ENCODE results near the gene SLC13A5.
"Not testable (repeated sequence)": the region's sequence is repeated elsewhere in the genome, so short reads cannot be mapped to it uniquely, and the experiment has no call there.

Gene SLC13A5

GRCh38 chr17:6713130-6713917 is at the start of gene SLC13A5:
Gene SLC13A5 (minus strand): TSS chr17:6713369. CDS start chr17:6713333, 36 bp downstream.
- no peak for DNase-seq

- DNase-seq = no peak
These were observed 48.6 kb upstream of the SLC13A5 start for GRCh38 chr17:6761779-6762178.

GRCh38 chr17:6757747-6758146 is 44.6 kb upstream of the SLC13A5 start:
- DNase-seq = no peak

GRCh38 chr17:6756425-6757031 is 43.4 kb upstream of the SLC13A5 start:
- DNase-seq = no peak

- DNase-seq = no peak
These were observed 42.6 kb upstream of the SLC13A5 start, which contains the start of gene XAF1 for GRCh38 chr17:6755731-6756184. Gene XAF1 (plus strand): TSS chr17:6756046. CDS start chr17:6756079, 33 bp downstream.

- DNase-seq = no peak
These were observed 42.1 kb upstream of the SLC13A5 start for GRCh38 chr17:6755281-6755680.

GRCh38 chr17:6753546-6753945 is 40.4 kb upstream of the SLC13A5 start:
- no peak for DNase-seq

- DNase-seq = no peak
These were observed 39.9 kb upstream of the SLC13A5 start for GRCh38 chr17:6753006-6753445.

- DNase-seq = no peak
These were observed 39.1 kb upstream of the SLC13A5 start for GRCh38 chr17:6752068-6752909.

GRCh38 chr17:6749519-6749918 is 36.4 kb upstream of the SLC13A5 start:
- no peak for DNase-seq

- DNase-seq = no peak
These were observed 35.4 kb upstream of the SLC13A5 start for GRCh38 chr17:6748617-6749016.

GRCh38 chr17:6746665-6747064 is 33.5 kb upstream of the SLC13A5 start:
- DNase-seq = not testable (repeated sequence)

- no peak for DNase-seq
These were observed 16.4 kb upstream of the SLC13A5 start for GRCh38 chr17:6729531-6729930.

- DNase-seq = no peak
These were observed 10.8 kb upstream of the SLC13A5 start for GRCh38 chr17:6724009-6724408.

GRCh38 chr17:6721744-6722143 is 8.6 kb upstream of the SLC13A5 start:
- no peak for DNase-seq

GRCh38 chr17:6716736-6717135 is 3.6 kb upstream of the SLC13A5 start:
- DNase-seq = no peak

GRCh38 chr17:6714315-6714874 is 1.2 kb upstream of the SLC13A5 start:
- no peak for DNase-seq

GRCh38 chr17:6713918-6714271 is 726 bp upstream of the SLC13A5 start:
- DNase-seq = no peak

GRCh38 chr17:6712854-6713129 is 377 bp downstream of the SLC13A5 start:
- DNase-seq = no peak

- no peak for DNase-seq
These were observed 913 bp downstream of the SLC13A5 start for GRCh38 chr17:6712058-6712853.

- DNase-seq = no peak
These were observed 1.5 kb downstream of the SLC13A5 start for GRCh38 chr17:6711681-6712057.

- no peak for DNase-seq
These were observed 2.0 kb downstream of the SLC13A5 start for GRCh38 chr17:6711081-6711674.
